T1000 (cell line): ENCODE data around the gene ABCG5.
A peak's percentile ranks its signal among the peaks of the same experiment; 100 is the strongest.

Source experiments
- DNase-seq: peaks from one replicate; lab custom pipeline; 2025; ENCODE audit warnings: mixed read lengths; lab: John Stamatoyannopoulos, UW

Gene ABCG5

GRCh38 chr2:43838560-43839267 is at the start of gene ABCG5, which contains the start of gene ABCG8:
Gene ABCG5 (minus strand): TSS chr2:43838839. CDS start chr2:43838679, 160 bp downstream.
Gene ABCG8 (plus strand): TSS chr2:43838971. CDS start chr2:43839054, 83 bp downstream.
- no peak for DNase-seq

GRCh38 chr2:43887176-43887575 is 48.5 kb upstream of the ABCG5 start:
- no peak for DNase-seq

- DNase-seq, result no peak
Measured at GRCh38 chr2:43885132-43885632, 46.5 kb upstream of the ABCG5 start.

GRCh38 chr2:43884689-43885088 is 46.0 kb upstream of the ABCG5 start:
- DNase-seq, result no peak

- DNase-seq, result no peak
Measured at GRCh38 chr2:43882312-43882711, 43.7 kb upstream of the ABCG5 start.

- DNase-seq, result no peak
Measured at GRCh38 chr2:43880952-43881351, 42.3 kb upstream of the ABCG5 start.

- DNase-seq, result no peak
Measured at GRCh38 chr2:43880471-43880870, 41.8 kb upstream of the ABCG5 start.

GRCh38 chr2:43879261-43879660 is 40.6 kb upstream of the ABCG5 start:
- no peak for DNase-seq

- peak; percentile 30 for DNase-seq
Measured at GRCh38 chr2:43877782-43878464, 39.3 kb upstream of the ABCG5 start.

- DNase-seq, result no peak
Measured at GRCh38 chr2:43874776-43875451, 36.3 kb upstream of the ABCG5 start.

- DNase-seq, result no peak
Measured at GRCh38 chr2:43872151-43872550, 33.5 kb upstream of the ABCG5 start.

- no peak for DNase-seq
Measured at GRCh38 chr2:43855292-43855691, 16.7 kb upstream of the ABCG5 start.

- no peak for DNase-seq
Measured at GRCh38 chr2:43854671-43855070, 16.0 kb upstream of the ABCG5 start.

- no peak for DNase-seq
Measured at GRCh38 chr2:43853141-43854081, 14.8 kb upstream of the ABCG5 start.

GRCh38 chr2:43852196-43852730 is 13.6 kb upstream of the ABCG5 start:
- no peak for DNase-seq

- DNase-seq, result no peak
Measured at GRCh38 chr2:43851011-43851980, 12.7 kb upstream of the ABCG5 start.

GRCh38 chr2:43848214-43848613 is 9.6 kb upstream of the ABCG5 start:
- DNase-seq, result no peak

GRCh38 chr2:43846140-43846793 is 7.6 kb upstream of the ABCG5 start:
- DNase-seq, result no peak

GRCh38 chr2:43845181-43845580 is 6.5 kb upstream of the ABCG5 start:
- DNase-seq, result no peak

GRCh38 chr2:43842866-43843226 is 4.2 kb upstream of the ABCG5 start:
- DNase-seq, result no peak
